Measurements from ENCODE around the gene FGF11.

DNA sequence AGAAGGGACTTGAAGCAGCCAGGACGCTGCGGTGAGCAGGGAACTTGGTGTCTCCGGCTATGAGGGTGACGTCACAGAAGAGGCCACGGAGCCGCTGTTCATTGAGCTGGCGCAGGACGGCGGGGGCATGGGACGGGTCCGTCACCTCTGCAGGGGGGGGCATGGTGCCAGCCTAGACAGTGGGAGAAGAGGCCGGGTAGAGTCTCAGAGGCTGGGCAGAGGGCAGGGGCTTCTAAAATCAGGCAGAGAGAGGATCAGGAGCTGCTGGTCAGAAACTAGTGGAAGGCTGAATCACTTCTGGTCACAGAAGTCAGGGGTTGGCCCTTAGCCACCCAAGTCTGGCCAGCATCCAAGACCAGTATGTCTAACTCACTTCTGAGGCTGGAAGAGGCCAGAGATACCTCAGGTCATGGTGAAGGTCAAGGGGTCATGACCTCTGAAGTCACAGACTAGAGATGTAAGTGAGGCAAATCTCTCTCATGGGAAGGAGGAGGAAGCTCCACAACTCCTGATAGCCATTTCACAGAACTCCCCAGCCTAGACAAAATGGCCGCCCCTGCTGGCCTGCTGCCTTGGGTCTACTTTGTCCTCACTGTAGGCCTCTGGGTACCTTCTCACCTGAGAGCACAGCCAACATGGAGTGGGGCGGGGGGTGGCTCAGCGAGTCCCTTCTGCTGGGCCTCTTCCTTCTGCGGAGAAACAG is 27.5 kb downstream of the FGF11 start:
- TF ChIP-seq EZH2 (IDR thresholded peaks at IDR 0.05; ENCODE audit: borderline replicate concordance, low read depth, low read length, severe bottlenecking) (no peak), FOS (IDR thresholded peaks at IDR 0.05; ENCODE audit: borderline replicate concordance, insufficient read depth, low read length) (no peak), POLR2A (IDR thresholded peaks at IDR 0.05; ENCODE audit: low read depth, low read length) (no peak), MYC (IDR thresholded peaks at IDR 0.05; ENCODE audit: low read depth, low read length) (no peak), POLR2AphosphoS5 (IDR thresholded peaks at IDR 0.05; ENCODE audit: insufficient read depth, low read depth, low read length) (no peak), JUN (IDR thresholded peaks at IDR 0.05; ENCODE audit: borderline replicate concordance, insufficient read depth, insufficient read length, low read depth) (no peak), GATA2 (IDR thresholded peaks at IDR 0.05; ENCODE audit: insufficient read depth, insufficient read length, low read depth, low read length) (no peak)
- TF ChIP-seq, protein P1, sequence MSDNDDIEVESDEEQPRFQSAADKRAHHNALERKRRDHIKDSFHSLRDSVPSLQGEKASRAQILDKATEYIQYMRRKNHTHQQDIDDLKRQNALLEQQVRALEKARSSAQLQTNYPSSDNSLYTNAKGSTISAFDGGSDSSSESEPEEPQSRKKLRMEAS (IDR thresholded peaks at IDR 0.05; ENCODE audit: insufficient read depth, insufficient read length): no peak
- TF ChIP-seq, protein P2, sequence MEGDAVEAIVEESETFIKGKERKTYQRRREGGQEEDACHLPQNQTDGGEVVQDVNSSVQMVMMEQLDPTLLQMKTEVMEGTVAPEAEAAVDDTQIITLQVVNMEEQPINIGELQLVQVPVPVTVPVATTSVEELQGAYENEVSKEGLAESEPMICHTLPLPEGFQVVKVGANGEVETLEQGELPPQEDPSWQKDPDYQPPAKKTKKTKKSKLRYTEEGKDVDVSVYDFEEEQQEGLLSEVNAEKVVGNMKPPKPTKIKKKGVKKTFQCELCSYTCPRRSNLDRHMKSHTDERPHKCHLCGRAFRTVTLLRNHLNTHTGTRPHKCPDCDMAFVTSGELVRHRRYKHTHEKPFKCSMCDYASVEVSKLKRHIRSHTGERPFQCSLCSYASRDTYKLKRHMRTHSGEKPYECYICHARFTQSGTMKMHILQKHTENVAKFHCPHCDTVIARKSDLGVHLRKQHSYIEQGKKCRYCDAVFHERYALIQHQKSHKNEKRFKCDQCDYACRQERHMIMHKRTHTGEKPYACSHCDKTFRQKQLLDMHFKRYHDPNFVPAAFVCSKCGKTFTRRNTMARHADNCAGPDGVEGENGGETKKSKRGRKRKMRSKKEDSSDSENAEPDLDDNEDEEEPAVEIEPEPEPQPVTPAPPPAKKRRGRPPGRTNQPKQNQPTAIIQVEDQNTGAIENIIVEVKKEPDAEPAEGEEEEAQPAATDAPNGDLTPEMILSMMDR (IDR thresholded peaks at IDR 0.05; ENCODE audit: extremely low read depth in 1 of 2, insufficient read depth in 1 of 2, low read depth in 1 of 2, low read length in 2 of 2): no peak
